ENCODE data around the gene OGFOD3. TPM values are rescaled to one million over a fixed set of nuclear protein-coding genes. Genes with fewer than 3 reads are reported as not detected.

The OGFOD3 gene
- total and polyA plus RNA-seq, 2 experiments from 2014 or later = 9.6 to 24.6 TPM

- TF ChIP-seq, protein P1, sequence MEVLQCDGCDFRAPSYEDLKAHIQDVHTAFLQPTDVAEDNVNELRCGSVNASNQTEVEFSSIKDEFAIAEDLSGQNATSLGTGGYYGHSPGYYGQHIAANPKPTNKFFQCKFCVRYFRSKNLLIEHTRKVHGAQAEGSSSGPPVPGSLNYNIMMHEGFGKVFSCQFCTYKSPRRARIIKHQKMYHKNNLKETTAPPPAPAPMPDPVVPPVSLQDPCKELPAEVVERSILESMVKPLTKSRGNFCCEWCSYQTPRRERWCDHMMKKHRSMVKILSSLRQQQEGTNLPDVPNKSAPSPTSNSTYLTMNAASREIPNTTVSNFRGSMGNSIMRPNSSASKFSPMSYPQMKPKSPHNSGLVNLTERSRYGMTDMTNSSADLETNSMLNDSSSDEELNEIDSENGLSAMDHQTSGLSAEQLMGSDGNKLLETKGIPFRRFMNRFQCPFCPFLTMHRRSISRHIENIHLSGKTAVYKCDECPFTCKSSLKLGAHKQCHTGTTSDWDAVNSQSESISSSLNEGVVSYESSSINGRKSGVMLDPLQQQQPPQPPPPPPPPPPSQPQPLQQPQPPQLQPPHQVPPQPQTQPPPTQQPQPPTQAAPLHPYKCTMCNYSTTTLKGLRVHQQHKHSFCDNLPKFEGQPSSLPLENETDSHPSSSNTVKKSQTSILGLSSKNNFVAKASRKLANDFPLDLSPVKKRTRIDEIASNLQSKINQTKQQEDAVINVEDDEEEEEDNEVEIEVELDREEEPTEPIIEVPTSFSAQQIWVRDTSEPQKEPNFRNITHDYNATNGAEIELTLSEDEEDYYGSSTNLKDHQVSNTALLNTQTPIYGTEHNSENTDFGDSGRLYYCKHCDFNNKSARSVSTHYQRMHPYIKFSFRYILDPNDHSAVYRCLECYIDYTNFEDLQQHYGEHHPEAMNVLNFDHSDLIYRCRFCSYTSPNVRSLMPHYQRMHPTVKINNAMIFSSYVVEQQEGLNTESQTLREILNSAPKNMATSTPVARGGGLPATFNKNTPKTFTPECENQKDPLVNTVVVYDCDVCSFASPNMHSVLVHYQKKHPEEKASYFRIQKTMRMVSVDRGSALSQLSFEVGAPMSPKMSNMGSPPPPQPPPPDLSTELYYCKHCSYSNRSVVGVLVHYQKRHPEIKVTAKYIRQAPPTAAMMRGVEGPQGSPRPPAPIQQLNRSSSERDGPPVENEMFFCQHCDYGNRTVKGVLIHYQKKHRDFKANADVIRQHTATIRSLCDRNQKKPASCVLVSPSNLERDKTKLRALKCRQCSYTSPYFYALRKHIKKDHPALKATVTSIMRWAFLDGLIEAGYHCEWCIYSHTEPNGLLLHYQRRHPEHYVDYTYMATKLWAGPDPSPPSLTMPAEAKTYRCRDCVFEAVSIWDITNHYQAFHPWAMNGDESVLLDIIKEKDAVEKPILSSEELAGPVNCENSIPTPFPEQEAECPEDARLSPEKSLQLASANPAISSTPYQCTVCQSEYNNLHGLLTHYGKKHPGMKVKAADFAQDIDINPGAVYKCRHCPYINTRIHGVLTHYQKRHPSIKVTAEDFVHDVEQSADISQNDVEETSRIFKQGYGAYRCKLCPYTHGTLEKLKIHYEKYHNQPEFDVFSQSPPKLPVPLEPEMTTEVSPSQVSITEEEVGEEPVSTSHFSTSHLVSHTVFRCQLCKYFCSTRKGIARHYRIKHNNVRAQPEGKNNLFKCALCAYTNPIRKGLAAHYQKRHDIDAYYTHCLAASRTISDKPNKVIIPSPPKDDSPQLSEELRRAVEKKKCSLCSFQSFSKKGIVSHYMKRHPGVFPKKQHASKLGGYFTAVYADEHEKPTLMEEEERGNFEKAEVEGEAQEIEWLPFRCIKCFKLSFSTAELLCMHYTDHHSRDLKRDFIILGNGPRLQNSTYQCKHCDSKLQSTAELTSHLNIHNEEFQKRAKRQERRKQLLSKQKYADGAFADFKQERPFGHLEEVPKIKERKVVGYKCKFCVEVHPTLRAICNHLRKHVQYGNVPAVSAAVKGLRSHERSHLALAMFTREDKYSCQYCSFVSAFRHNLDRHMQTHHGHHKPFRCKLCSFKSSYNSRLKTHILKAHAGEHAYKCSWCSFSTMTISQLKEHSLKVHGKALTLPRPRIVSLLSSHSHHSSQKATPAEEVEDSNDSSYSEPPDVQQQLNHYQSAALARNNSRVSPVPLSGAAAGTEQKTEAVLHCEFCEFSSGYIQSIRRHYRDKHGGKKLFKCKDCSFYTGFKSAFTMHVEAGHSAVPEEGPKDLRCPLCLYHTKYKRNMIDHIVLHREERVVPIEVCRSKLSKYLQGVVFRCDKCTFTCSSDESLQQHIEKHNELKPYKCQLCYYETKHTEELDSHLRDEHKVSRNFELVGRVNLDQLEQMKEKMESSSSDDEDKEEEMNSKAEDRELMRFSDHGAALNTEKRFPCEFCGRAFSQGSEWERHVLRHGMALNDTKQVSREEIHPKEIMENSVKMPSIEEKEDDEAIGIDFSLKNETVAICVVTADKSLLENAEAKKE (CRISPR knock-in tag; IDR thresholded peaks at IDR 0.05) = no peak
Observed at GRCh38 chr17:82386255-82386831, 32.0 kb downstream of the OGFOD3 start (continued).

DNA sequence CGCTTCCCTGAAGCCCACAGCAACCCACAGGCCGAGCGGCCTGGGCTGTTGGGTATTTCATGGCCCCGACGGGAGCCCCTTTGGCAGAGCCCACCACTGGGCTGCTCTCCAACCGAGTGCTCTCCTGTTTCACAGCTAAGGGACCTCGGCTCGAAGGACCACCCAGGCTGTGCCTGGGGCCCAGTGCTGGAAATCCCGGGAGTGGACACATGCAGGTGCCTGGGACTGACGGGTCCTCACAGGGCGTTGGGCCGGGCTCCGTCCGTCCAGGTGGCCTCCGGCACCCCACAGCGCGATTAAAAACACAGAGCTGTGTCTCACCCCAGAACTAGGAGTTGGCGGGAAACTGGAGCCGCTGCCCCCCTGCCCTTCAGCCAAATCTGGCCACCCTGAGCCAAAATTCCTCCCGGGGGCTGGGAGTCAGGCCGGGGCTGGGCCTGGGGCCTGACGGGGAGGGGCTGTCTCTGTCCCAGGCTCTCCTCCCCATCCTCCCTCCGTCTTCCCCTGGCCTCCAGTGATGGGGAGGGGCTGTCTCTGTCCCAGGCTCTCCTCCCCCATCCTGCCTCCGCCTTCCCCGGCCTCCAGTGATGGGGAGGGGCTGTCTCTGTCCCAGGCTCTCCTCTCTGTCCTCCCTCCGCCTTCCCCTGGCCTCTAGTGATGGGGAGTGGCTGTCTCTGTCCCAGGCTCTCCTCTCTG lies 32.7 kb downstream of the OGFOD3 start:
- ATAC-seq = peak; percentile 14
- no peak overlapping the region for H2AFZ ChIP-seq
- no peak overlapping the region for H3K4me2 ChIP-seq
- H3K9me2 ChIP-seq (ENCODE audit: insufficient read depth) = no peaks in the 10 kb centered on the region
- H3K36me3 ChIP-seq (ENCODE audit: insufficient read depth) = no peaks in the 10 kb centered on the region
- Mint-ChIP-seq H3K4me3 (no peak overlapping the region), H3K36me3 (ENCODE audit: low read depth) (no peaks in the 10 kb centered on the region), H3K27me3 (ENCODE audit: insufficient read depth, low read depth, poor library complexity) (peaks cover 16% of the 10 kb centered on the region), H3K9me3 (no peaks in the 10 kb centered on the region; the same call in 2 of the 3 replicates), H3K27ac (no peak overlapping the region), H3K4me1 (peaks cover 6% of the 10 kb centered on the region)
- no peaks in the 10 kb centered on the region for H3F3A ChIP-seq (replicated peaks; ENCODE audit: low read depth)
- no peak overlapping the region for H3K27ac ChIP-seq (ENCODE audit: low read depth)
- no peaks in the 10 kb centered on the region for H3K27me3 ChIP-seq (ENCODE audit: insufficient read depth)
- no peak overlapping the region for H3K4me3 ChIP-seq
- DNase-seq (ENCODE audit: low spot score) = no peak
- no peaks in the 10 kb centered on the region for H3K4me1 ChIP-seq (ENCODE audit: insufficient read depth)
- no peaks in the 10 kb centered on the region for H3K79me2 ChIP-seq (replicated peaks; ENCODE audit: insufficient read depth)
- no peaks in the 10 kb centered on the region for H4K20me1 ChIP-seq (replicated peaks; ENCODE audit: insufficient read depth)
- TF ChIP-seq EZH2 (IDR thresholded peaks at IDR 0.05; ENCODE audit: low read depth, unreplicated experiment) (no peak), ZNF331 (CRISPR knock-in tag; IDR thresholded peaks at IDR 0.05; ENCODE audit: low read depth) (no peak), EZH2phosphoT487 (IDR thresholded peaks at IDR 0.05; ENCODE audit: unreplicated experiment) (no peak), ZNF114 (CRISPR knock-in tag; IDR thresholded peaks at IDR 0.05) (no peak), NANOG (IDR thresholded peaks at IDR 0.05; ENCODE audit: borderline replicate concordance) (no peak), JUNB (IDR thresholded peaks at IDR 0.05; ENCODE audit: unreplicated experiment) (no peak), POLR2AphosphoS5 (IDR thresholded peaks at IDR 0.05; ENCODE audit: low read depth) (no peak), REST (IDR thresholded peaks at IDR 0.05; ENCODE audit: unreplicated experiment) (no peak)
